GM21447 (cell line): Measurements from ENCODE around the gene SART1.
A peak's percentile ranks its signal among the peaks of the same experiment; 100 is the strongest.

Experiments used
- ATAC-seq: cut with Tn5 transposase; IDR thresholded peaks from one replicate; pipeline ENCODE4 v1.9.1; 2021; ENCODE audit not compliant: unreplicated experiment

SART1 gene

GRCh38 chr11:65962141-65962564 lies 619 bp downstream of the SART1 start:
- peak; percentile 3 for ATAC-seq

GRCh38 chr11:65964906-65965305 lies 3.4 kb downstream of the SART1 start:
- no peak for ATAC-seq

- ATAC-seq = no peak
These were observed 4.6 kb downstream of the SART1 start for GRCh38 chr11:65965986-65966762.

GRCh38 chr11:65967329-65967934 lies 5.9 kb downstream of the SART1 start:
- ATAC-seq = no peak

- ATAC-seq = no peak
These were observed 7.3 kb downstream of the SART1 start for GRCh38 chr11:65968600-65969482.

- no peak for ATAC-seq
These were observed 10.6 kb downstream of the SART1 start for GRCh38 chr11:65972116-65972515.

- no peak for ATAC-seq
These were observed 12.0 kb downstream of the SART1 start for GRCh38 chr11:65973439-65974110.

GRCh38 chr11:65975771-65976170 lies 14.2 kb downstream of the SART1 start:
- ATAC-seq = no peak

GRCh38 chr11:65976216-65977176 lies 15.0 kb downstream of the SART1 start:
- no peak for ATAC-seq

- no peak for ATAC-seq
These were observed 16.3 kb downstream of the SART1 start for GRCh38 chr11:65977621-65978390.

- no peak for ATAC-seq
These were observed 17.1 kb downstream of the SART1 start for GRCh38 chr11:65978391-65979238.

GRCh38 chr11:65979261-65979759 lies 17.8 kb downstream of the SART1 start:
- no peak for ATAC-seq

GRCh38 chr11:65981101-65981740 lies 19.7 kb downstream of the SART1 start:
- ATAC-seq = no peak

- no peak for ATAC-seq
These were observed 20.7 kb downstream of the SART1 start for GRCh38 chr11:65981972-65982823.

- no peak for ATAC-seq
These were observed 21.5 kb downstream of the SART1 start for GRCh38 chr11:65982824-65983588.

- no peak for ATAC-seq
These were observed 22.1 kb downstream of the SART1 start for GRCh38 chr11:65983589-65983987.
